ENCODE results near the gene SHISA3.

The SHISA3 gene

DNA sequence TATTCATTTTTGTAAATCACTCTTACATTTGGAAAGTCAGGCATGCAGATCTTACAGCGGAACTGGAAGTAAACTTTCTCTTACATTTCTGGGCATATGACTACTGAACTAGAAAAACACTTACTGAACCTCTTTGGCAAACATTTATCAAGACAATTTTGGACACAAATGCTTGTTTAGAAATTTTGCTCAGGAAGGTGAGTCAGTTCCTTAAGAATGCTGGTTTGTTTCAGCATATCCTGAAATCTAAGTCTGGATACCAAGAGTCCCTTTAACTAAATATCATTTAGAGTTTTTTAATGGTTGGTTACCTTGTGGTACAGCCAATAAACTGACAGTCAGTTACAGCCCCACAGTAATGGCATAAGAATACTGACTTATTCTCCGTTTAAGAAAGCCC is 15.0 kb downstream of the SHISA3 start:
- Histone ChIP-seq H3K27ac (ENCODE audit: low read depth, low read length) (no peak overlapping the region), H3K36me3 (ENCODE audit: low read length) (0 out of 2 replicates have a peak, but pooled peaks cover 3% of the 10 kb centered on the region), H4K20me1 (ENCODE audit: low read depth, low read length) (no peaks in the 10 kb centered on the region), H3F3A (ENCODE audit: insufficient read depth) (no peaks in the 10 kb centered on the region), H3K27me3 (ENCODE audit: low read length) (no peaks in the 10 kb centered on the region), H3K9me3 (ENCODE audit: insufficient read depth, low read length) (no peaks in the 10 kb centered on the region), H3K9me2 (replicated peaks; ENCODE audit: insufficient read depth, low read length) (no peaks in the 10 kb centered on the region), H3K4me3 (ENCODE audit: insufficient read depth, low read length, poor library complexity, severe bottlenecking) (no peak overlapping the region), H3K9ac (ENCODE audit: low read length) (no peak overlapping the region), H3K4me2 (ENCODE audit: low read depth, low read length, poor library complexity, severe bottlenecking) (no peak overlapping the region), H2AFZ (ENCODE audit: low read depth, low read length, severe bottlenecking) (no peak overlapping the region), H3K79me2 (ENCODE audit: insufficient read depth, low read length) (no peaks in the 10 kb centered on the region)
- TF ChIP-seq EZH2phosphoT487 (conservative IDR thresholded peaks at IDR 0.05; ENCODE audit: low read length), result no peak
- TF ChIP-seq, protein P1, sequence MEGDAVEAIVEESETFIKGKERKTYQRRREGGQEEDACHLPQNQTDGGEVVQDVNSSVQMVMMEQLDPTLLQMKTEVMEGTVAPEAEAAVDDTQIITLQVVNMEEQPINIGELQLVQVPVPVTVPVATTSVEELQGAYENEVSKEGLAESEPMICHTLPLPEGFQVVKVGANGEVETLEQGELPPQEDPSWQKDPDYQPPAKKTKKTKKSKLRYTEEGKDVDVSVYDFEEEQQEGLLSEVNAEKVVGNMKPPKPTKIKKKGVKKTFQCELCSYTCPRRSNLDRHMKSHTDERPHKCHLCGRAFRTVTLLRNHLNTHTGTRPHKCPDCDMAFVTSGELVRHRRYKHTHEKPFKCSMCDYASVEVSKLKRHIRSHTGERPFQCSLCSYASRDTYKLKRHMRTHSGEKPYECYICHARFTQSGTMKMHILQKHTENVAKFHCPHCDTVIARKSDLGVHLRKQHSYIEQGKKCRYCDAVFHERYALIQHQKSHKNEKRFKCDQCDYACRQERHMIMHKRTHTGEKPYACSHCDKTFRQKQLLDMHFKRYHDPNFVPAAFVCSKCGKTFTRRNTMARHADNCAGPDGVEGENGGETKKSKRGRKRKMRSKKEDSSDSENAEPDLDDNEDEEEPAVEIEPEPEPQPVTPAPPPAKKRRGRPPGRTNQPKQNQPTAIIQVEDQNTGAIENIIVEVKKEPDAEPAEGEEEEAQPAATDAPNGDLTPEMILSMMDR (IDR thresholded peaks at IDR 0.05; ENCODE audit: insufficient read depth, low read length, poor library complexity, severe bottlenecking), result no peak

DNA sequence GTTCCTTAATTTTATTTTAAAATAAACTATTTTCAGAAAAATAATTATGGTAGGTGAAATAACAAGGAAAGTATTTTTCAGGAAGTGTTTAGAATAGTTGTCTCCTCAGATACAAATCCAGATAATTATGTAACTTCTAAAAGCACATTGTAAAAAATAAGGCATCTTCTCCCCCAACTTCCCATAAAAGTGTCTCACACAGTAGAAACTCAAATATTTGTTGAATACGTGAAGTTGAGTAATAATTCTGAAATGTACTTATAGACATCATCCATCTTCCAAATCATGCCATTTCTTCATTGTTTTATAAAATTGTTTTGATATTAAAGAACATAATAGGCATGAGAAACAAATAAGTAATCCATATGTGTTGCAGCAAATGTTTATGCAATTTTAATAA is 18.0 kb downstream of the SHISA3 start:
- H3K9me3 ChIP-seq (ENCODE audit: insufficient read depth, low read length), result no peaks in the 10 kb centered on the region

DNA sequence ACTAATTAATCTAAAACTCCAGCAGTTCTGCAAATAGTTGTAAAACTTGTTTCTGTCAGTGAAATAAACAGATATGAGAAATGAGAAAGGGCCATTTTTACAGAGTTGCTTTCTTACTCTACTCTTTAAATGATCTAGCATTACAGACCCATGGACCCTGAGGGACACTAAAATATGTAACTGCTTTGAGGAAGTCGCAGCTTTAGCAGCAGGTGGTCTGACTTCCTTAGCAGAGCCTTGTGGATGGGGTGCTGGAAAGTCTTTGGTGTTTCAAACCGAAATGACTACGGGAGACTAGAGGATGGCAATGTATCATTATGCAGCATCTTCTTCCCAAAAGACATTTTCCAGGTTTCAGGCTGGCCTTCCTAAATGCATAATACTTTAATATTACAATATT is 18.7 kb downstream of the SHISA3 start:
- 0 out of 2 replicates have a peak, but pooled peaks cover 3% of the 10 kb centered on the region for H3K36me3 ChIP-seq (ENCODE audit: low read length)
- no peaks in the 10 kb centered on the region for H3K27me3 ChIP-seq (ENCODE audit: low read length)
- H3F3A ChIP-seq (ENCODE audit: insufficient read depth), result no peaks in the 10 kb centered on the region
- TF ChIP-seq EZH2phosphoT487 (conservative IDR thresholded peaks at IDR 0.05; ENCODE audit: low read length), result no peak
- TF ChIP-seq, protein P1 (IDR thresholded peaks at IDR 0.05; ENCODE audit: insufficient read depth, low read length, poor library complexity, severe bottlenecking), result no peak
- no peaks in the 10 kb centered on the region for H3K9me2 ChIP-seq (replicated peaks; ENCODE audit: insufficient read depth, low read length)
- no peak overlapping the region for H2AFZ ChIP-seq (ENCODE audit: low read depth, low read length, severe bottlenecking)
- no peaks in the 10 kb centered on the region for H3K79me2 ChIP-seq (ENCODE audit: insufficient read depth, low read length)
- no peaks in the 10 kb centered on the region for H3K9me3 ChIP-seq (ENCODE audit: insufficient read depth, low read length)
- no peak overlapping the region for H3K27ac ChIP-seq (ENCODE audit: low read depth, low read length)
- no peak overlapping the region for H3K9ac ChIP-seq (ENCODE audit: low read length)
- H4K20me1 ChIP-seq (ENCODE audit: low read depth, low read length), result no peaks in the 10 kb centered on the region
- H3K4me3 ChIP-seq (ENCODE audit: insufficient read depth, low read length, poor library complexity, severe bottlenecking), result no peak overlapping the region
- no peak overlapping the region for H3K4me2 ChIP-seq (ENCODE audit: low read depth, low read length, poor library complexity, severe bottlenecking)

More for the DNA sequence above, 18.0 kb downstream of the SHISA3 start:
- Histone ChIP-seq H3K79me2 (ENCODE audit: insufficient read depth, low read length) (no peaks in the 10 kb centered on the region), H3K9ac (ENCODE audit: low read length) (no peak overlapping the region), H3K4me3 (ENCODE audit: insufficient read depth, low read length, poor library complexity, severe bottlenecking) (no peak overlapping the region), H3F3A (ENCODE audit: insufficient read depth) (no peaks in the 10 kb centered on the region), H3K36me3 (ENCODE audit: low read length) (0 out of 2 replicates have a peak, but pooled peaks cover 3% of the 10 kb centered on the region), H3K27ac (ENCODE audit: low read depth, low read length) (no peak overlapping the region), H3K9me2 (replicated peaks; ENCODE audit: insufficient read depth, low read length) (no peaks in the 10 kb centered on the region), H2AFZ (ENCODE audit: low read depth, low read length, severe bottlenecking) (no peak overlapping the region), H3K4me2 (ENCODE audit: low read depth, low read length, poor library complexity, severe bottlenecking) (no peak overlapping the region), H3K27me3 (ENCODE audit: low read length) (no peaks in the 10 kb centered on the region), H4K20me1 (ENCODE audit: low read depth, low read length) (no peaks in the 10 kb centered on the region)
- no peak for TF ChIP-seq EZH2phosphoT487 (conservative IDR thresholded peaks at IDR 0.05; ENCODE audit: low read length)
- TF ChIP-seq, protein P1 (IDR thresholded peaks at IDR 0.05; ENCODE audit: insufficient read depth, low read length, poor library complexity, severe bottlenecking), result no peak

Measured in SU-DHL-6 (cell line).